ENCODE results near the gene LAMA2. TPM values are rescaled to one million over a fixed set of nuclear protein-coding genes. Genes with fewer than 3 reads are reported as not detected.

LAMA2 gene
- total and polyA plus RNA-seq, 7 donors: 0.46 to 131 (median 59.6) TPM

DNA sequence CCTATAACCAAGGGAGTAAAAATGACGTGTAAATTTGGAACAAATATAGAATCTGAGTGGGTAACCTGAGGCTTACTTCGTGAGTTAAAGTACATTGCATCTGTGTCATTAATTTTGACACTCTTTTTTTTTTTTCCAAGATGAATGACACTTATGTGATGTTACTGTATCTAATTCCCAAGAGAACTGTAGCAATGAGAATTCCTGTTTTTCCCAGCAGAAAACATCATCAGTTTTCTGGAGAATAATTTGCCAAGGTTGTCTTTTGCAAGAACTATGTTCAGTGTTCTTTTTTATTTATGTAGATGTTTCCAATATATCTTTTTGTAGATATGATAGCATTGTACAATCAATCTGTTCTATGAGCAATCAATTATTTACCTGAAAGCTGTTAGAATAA, 543.4 kb downstream of the LAMA2 start:
- no peak for DNase-seq
- Histone ChIP-seq H3K27me3 (no peaks in the 10 kb centered on the region), H3K9me3 (no peaks in the 10 kb centered on the region), H3K36me3 (no peaks in the 10 kb centered on the region), H3K4me3 (no peak overlapping the region), H3K4me1 (no peaks in the 10 kb centered on the region), H3K27ac (no peak overlapping the region)
- no peak for TF ChIP-seq POLR2A (IDR thresholded peaks at IDR 0.05)
- no peak for TF ChIP-seq EP300 (IDR thresholded peaks at IDR 0.05)
- TF ChIP-seq, protein P1, sequence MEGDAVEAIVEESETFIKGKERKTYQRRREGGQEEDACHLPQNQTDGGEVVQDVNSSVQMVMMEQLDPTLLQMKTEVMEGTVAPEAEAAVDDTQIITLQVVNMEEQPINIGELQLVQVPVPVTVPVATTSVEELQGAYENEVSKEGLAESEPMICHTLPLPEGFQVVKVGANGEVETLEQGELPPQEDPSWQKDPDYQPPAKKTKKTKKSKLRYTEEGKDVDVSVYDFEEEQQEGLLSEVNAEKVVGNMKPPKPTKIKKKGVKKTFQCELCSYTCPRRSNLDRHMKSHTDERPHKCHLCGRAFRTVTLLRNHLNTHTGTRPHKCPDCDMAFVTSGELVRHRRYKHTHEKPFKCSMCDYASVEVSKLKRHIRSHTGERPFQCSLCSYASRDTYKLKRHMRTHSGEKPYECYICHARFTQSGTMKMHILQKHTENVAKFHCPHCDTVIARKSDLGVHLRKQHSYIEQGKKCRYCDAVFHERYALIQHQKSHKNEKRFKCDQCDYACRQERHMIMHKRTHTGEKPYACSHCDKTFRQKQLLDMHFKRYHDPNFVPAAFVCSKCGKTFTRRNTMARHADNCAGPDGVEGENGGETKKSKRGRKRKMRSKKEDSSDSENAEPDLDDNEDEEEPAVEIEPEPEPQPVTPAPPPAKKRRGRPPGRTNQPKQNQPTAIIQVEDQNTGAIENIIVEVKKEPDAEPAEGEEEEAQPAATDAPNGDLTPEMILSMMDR (IDR thresholded peaks at IDR 0.05): no peak
- no peak for TF ChIP-seq POLR2AphosphoS5 (IDR thresholded peaks at IDR 0.05)
- 48 to 63% methylated on average over 2 of the region's 2 CpGs for WGBS, 2 donors
- intact Hi-C loops (cut with DNase I): no loop called here

DNA sequence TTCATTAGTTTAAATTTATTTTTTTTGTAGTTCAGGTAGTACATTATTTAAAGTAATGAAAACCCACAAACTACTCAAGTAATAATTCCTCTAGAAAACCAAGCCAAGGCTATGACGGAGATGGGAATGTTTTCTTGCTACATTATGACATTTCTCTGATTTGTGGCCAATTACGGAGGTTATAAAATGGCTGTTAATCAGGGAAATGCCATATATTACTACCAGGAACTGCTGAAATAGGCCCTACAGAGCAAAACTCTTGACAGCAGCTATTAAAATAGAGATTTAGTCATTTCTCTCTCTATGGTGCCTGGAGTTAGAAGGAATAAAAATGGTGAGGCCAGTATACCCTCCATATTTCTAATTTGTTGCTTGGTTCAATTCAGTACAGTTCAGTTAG, 547.0 kb downstream of the LAMA2 start:
- Histone ChIP-seq H3K27me3 (no peaks in the 10 kb centered on the region), H3K27ac (no peak overlapping the region), H3K9me3 (no peaks in the 10 kb centered on the region), H3K4me1 (no peaks in the 10 kb centered on the region), H3K4me3 (no peak overlapping the region), H3K36me3 (no peaks in the 10 kb centered on the region)
- TF ChIP-seq, protein P1 (IDR thresholded peaks at IDR 0.05): no peak
- no peak for TF ChIP-seq EP300 (IDR thresholded peaks at IDR 0.05)
- no peak for TF ChIP-seq POLR2A (IDR thresholded peaks at IDR 0.05)
- no peak for DNase-seq
- intact Hi-C loops (cut with DNase I): no loop called here
- WGBS, 2 donors: 57 to 85% methylated on average over 2 of the region's 2 CpGs

DNA sequence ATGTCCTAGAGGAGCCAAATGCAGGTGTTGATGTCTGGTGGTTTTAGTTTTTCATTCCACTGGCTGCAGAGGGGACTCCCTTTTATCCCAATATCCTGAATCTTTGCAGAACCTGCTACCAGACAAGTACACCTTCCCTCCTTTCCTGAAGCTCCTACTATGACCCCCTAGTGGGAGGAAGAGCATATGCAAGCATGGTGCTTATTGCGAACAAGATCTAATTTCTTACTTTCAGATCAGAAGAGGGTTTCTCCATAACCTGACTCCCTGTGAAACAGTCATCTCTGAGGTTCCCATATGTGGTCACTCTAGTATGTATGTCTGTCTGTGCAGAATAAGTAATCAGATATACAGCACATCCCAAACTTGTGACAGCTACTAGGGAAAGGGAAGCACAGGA, 549.8 kb downstream of the LAMA2 start:
- 87 to 90% methylated on average over 1 of the region's 1 CpG for WGBS, 2 donors
- no peak overlapping the region for H3K4me3 ChIP-seq
- no peaks in the 10 kb centered on the region for H3K27me3 ChIP-seq
- H3K36me3 ChIP-seq: no peaks in the 10 kb centered on the region
- intact Hi-C loops (cut with DNase I): no loop called here
- DNase-seq: no peak
- TF ChIP-seq POLR2A (IDR thresholded peaks at IDR 0.05): no peak
- TF ChIP-seq, protein P1 (IDR thresholded peaks at IDR 0.05): no peak
- no peak for TF ChIP-seq EP300 (IDR thresholded peaks at IDR 0.05)
- TF ChIP-seq POLR2AphosphoS5 (IDR thresholded peaks at IDR 0.05): no peak
- no peaks in the 10 kb centered on the region for H3K9me3 ChIP-seq
- H3K4me1 ChIP-seq: no peaks in the 10 kb centered on the region
- no peak overlapping the region for H3K27ac ChIP-seq

DNA sequence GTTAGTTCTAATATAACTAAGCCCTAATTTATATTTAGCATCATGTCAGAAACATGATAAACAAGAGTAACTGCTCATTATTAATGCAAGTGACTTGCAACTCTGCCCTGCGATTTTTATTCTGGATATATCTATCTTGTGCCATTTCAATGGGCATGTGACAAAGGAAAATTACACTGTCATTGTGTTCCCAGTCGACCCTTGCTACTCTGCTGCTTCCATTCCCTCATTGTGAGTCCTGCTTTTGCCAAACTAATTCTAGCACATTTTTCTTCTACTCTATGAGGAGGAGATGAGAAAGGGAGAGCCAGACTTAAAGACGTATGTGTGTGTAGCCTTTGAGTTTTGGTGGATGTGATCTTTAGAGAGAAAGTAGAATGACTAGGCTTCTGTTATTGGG, 551.2 kb downstream of the LAMA2 start:
- no peak overlapping the region for H3K27ac ChIP-seq
- DNase-seq: no peak
- H3K4me1 ChIP-seq: no peaks in the 10 kb centered on the region
- TF ChIP-seq POLR2A (IDR thresholded peaks at IDR 0.05): no peak
- TF ChIP-seq EP300 (IDR thresholded peaks at IDR 0.05): no peak
- no peak for TF ChIP-seq POLR2AphosphoS5 (IDR thresholded peaks at IDR 0.05)
- TF ChIP-seq, protein P1 (IDR thresholded peaks at IDR 0.05): no peak
- H3K4me3 ChIP-seq: no peak overlapping the region
- WGBS, 2 donors: 70 to 82% methylated on average over 3 of the region's 3 CpGs
- intact Hi-C loops (cut with DNase I): no loop called here
- H3K9me3 ChIP-seq: no peaks in the 10 kb centered on the region
- H3K36me3 ChIP-seq: no peaks in the 10 kb centered on the region
- no peaks in the 10 kb centered on the region for H3K27me3 ChIP-seq

DNA sequence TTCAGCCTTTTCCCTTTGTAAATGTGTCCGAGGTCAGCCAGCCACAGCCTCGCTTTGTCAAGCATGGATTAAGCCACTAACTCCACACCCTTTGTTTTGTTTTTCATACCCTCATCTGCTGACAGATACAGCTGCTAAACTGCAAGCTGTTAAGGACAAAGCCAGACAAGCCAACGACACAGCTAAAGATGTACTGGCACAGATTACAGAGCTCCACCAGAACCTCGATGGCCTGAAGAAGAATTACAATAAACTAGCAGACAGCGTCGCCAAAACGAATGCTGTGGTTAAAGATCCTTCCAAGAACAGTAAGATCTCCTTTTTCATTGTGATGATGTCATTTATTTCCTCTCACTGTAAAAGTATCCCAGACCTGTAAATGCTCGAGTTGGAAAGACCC, 557.8 kb downstream of the LAMA2 start:
- no peaks in the 10 kb centered on the region for H3K4me1 ChIP-seq
- H3K36me3 ChIP-seq: no peaks in the 10 kb centered on the region
- intact Hi-C loops (cut with DNase I): no loop called here
- H3K27me3 ChIP-seq: no peaks in the 10 kb centered on the region
- no peaks in the 10 kb centered on the region for H3K9me3 ChIP-seq
- DNase-seq: no peak
- H3K27ac ChIP-seq: no peak overlapping the region
- TF ChIP-seq, protein P1 (IDR thresholded peaks at IDR 0.05): no peak
- TF ChIP-seq POLR2A (IDR thresholded peaks at IDR 0.05) (no peak), POLR2AphosphoS5 (IDR thresholded peaks at IDR 0.05) (no peak), EP300 (IDR thresholded peaks at IDR 0.05) (no peak)
- H3K4me3 ChIP-seq: no peak overlapping the region
- WGBS, 2 donors: 40 to 48% methylated on average over 8 of the region's 8 CpGs

Data from sigmoid colon (tissue), 7 donors.